Sigmoid colon (tissue), 4 donors: ENCODE data around the gene IQCM.

Source experiments
- CTCF ChIP-seq, 4 experiments: fragments of 450-650 bp in 3 of 4; fragments of 200-600 bp in 1 of 4; IDR thresholded peaks; one replicate each; pipeline ENCODE4 v1.5.1; 2016 to 2019; ENCODE audit warnings: antibody characterized with exemption in 4 of 4, mild to moderate bottlenecking in 3 of 4, moderate library complexity in 2 of 4
- EP300 ChIP-seq, 4 donors: sonication (generic); formaldehyde crosslinking; IDR thresholded peaks; one replicate each; pipeline ENCODE4 v1.6.1; 2017; ENCODE audit warnings: antibody characterized with exemption in 4 of 4
- POLR2A ChIP-seq, 2 donors: fragments of 450-650 bp; IDR thresholded peaks; one replicate each; pipeline ENCODE4 v1.6.1; 2016; ENCODE audit warnings: antibody characterized with exemption in 2 of 2, mild to moderate bottlenecking in 2 of 2, moderate library complexity in 2 of 2
- POLR2AphosphoS5 ChIP-seq, 4 donors: sonication (generic); formaldehyde crosslinking; IDR thresholded peaks; one replicate each; pipeline ENCODE4 v1.6.1; 2017; ENCODE audit warnings: antibody characterized with exemption in 4 of 4

- TF ChIP-seq POLR2A (IDR thresholded peaks at IDR 0.05) (no peak), CTCF (IDR thresholded peaks at IDR 0.05) (no peak), EP300 (IDR thresholded peaks at IDR 0.05) (no peak), POLR2AphosphoS5 (IDR thresholded peaks at IDR 0.05) (no peak)
These were observed 31.6 kb downstream of the IQCM start for GRCh38 chr4:149784018-149784417.
